ENCODE results near the gene STARD10.

STARD10 gene

GRCh38 chr11:72826942-72827480, 33.2 kb upstream of the STARD10 start:
- no peak overlapping the region for H3K27ac ChIP-seq (ENCODE audit: poor library complexity, severe bottlenecking)
- DNase-seq (ENCODE audit: low spot score): no peak
- TF ChIP-seq CTCF (IDR thresholded peaks at IDR 0.05; ENCODE audit: poor library complexity, severe bottlenecking): no peak
- ATAC-seq (ENCODE audit: low read depth): no peak
- no peaks in the 10 kb centered on the region for H3K27me3 ChIP-seq (ENCODE audit: insufficient read depth, poor library complexity, severe bottlenecking)
- H3K9me3 ChIP-seq (ENCODE audit: severe bottlenecking): no peaks in the 10 kb centered on the region
- H3K36me3 ChIP-seq (ENCODE audit: low read depth): peaks cover 5% of the 10 kb centered on the region
- H3K4me1 ChIP-seq (ENCODE audit: insufficient read depth, poor library complexity, severe bottlenecking): peaks cover 5% of the 10 kb centered on the region
- no peak overlapping the region for H3K4me3 ChIP-seq (ENCODE audit: severe bottlenecking)

GRCh38 chr11:72826191-72826941, 32.5 kb upstream of the STARD10 start:
- H3K36me3 ChIP-seq (ENCODE audit: low read depth): peaks cover 5% of the 10 kb centered on the region
- no peak overlapping the region for H3K27ac ChIP-seq (ENCODE audit: poor library complexity, severe bottlenecking)
- no peak for DNase-seq (ENCODE audit: low spot score)
- H3K9me3 ChIP-seq (ENCODE audit: severe bottlenecking): no peaks in the 10 kb centered on the region
- H3K4me3 ChIP-seq (ENCODE audit: severe bottlenecking): no peak overlapping the region
- no peaks in the 10 kb centered on the region for H3K27me3 ChIP-seq (ENCODE audit: insufficient read depth, poor library complexity, severe bottlenecking)
- peaks cover 3% of the 10 kb centered on the region for H3K4me1 ChIP-seq (ENCODE audit: insufficient read depth, poor library complexity, severe bottlenecking)
- ATAC-seq (ENCODE audit: low read depth): no peak
- TF ChIP-seq CTCF (IDR thresholded peaks at IDR 0.05; ENCODE audit: poor library complexity, severe bottlenecking): no peak

DNA sequence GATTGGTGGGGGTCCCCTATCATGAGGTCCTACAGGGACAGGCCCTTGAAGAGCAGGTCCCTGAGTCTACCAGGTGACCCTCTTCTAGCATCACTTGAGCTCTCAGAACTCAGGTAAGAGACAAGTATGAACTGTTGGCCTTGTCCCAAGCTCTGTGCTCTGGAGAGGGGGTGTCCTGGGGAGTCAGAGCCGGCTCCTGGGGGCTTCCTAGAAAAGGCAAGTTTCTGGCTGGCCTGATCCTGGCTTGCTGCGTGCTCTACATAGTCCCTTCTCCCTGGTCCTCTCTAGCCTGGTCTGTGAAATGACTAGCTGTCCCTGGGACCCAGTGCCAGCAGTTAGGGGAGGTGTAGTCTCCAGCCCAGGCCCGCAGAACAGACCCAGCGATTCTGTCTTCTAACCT, 31.8 kb upstream of the STARD10 start:
- H3K27ac ChIP-seq (ENCODE audit: poor library complexity, severe bottlenecking): no peak overlapping the region
- DNase-seq (ENCODE audit: low spot score) (no peak), ATAC-seq (ENCODE audit: low read depth) (no peak)
- no peak for TF ChIP-seq CTCF (IDR thresholded peaks at IDR 0.05; ENCODE audit: poor library complexity, severe bottlenecking)
- peaks cover 6% of the 10 kb centered on the region for H3K4me1 ChIP-seq (ENCODE audit: insufficient read depth, poor library complexity, severe bottlenecking)
- no peaks in the 10 kb centered on the region for H3K9me3 ChIP-seq (ENCODE audit: severe bottlenecking)
- no peak overlapping the region for H3K4me3 ChIP-seq (ENCODE audit: severe bottlenecking)
- H3K36me3 ChIP-seq (ENCODE audit: low read depth): peaks cover 5% of the 10 kb centered on the region
- no peaks in the 10 kb centered on the region for H3K27me3 ChIP-seq (ENCODE audit: insufficient read depth, poor library complexity, severe bottlenecking)

GRCh38 chr11:72824811-72825505, 31.1 kb upstream of the STARD10 start:
- no peak overlapping the region for H3K27ac ChIP-seq (ENCODE audit: poor library complexity, severe bottlenecking)
- H3K9me3 ChIP-seq (ENCODE audit: severe bottlenecking): no peaks in the 10 kb centered on the region
- H3K4me1 ChIP-seq (ENCODE audit: insufficient read depth, poor library complexity, severe bottlenecking): peaks cover 6% of the 10 kb centered on the region
- peaks cover 10% of the 10 kb centered on the region for H3K36me3 ChIP-seq (ENCODE audit: low read depth)
- no peak for DNase-seq (ENCODE audit: low spot score)
- H3K27me3 ChIP-seq (ENCODE audit: insufficient read depth, poor library complexity, severe bottlenecking): no peaks in the 10 kb centered on the region
- no peak overlapping the region for H3K4me3 ChIP-seq (ENCODE audit: severe bottlenecking)
- TF ChIP-seq CTCF (IDR thresholded peaks at IDR 0.05; ENCODE audit: poor library complexity, severe bottlenecking): no peak
- no peak for ATAC-seq (ENCODE audit: low read depth)
